ENCODE measurements around the gene OTOGL.
"Not testable (repeated sequence)": the region's sequence is repeated elsewhere in the genome, so short reads cannot be mapped to it uniquely, and the experiment has no call there.

Gene OTOGL

GRCh38 chr12:80222261-80222660 lies 122.9 kb downstream of the OTOGL start:
- DNase-seq, result no peak
- H3K36me3 ChIP-seq, result no peaks in the 10 kb centered on the region
- no peak overlapping the region for H3K4me3 ChIP-seq
- TF ChIP-seq CTCF (IDR thresholded peaks at IDR 0.05), result no peak
- no peaks in the 10 kb centered on the region for H3K9me3 ChIP-seq
- no peak overlapping the region for H3K27ac ChIP-seq
- no peaks in the 10 kb centered on the region for H3K27me3 ChIP-seq
- no peaks in the 10 kb centered on the region for H3K4me1 ChIP-seq
- intact Hi-C loops (cut with DNase I; ENCODE audit: low total_unique reads), result no loop called here

DNA sequence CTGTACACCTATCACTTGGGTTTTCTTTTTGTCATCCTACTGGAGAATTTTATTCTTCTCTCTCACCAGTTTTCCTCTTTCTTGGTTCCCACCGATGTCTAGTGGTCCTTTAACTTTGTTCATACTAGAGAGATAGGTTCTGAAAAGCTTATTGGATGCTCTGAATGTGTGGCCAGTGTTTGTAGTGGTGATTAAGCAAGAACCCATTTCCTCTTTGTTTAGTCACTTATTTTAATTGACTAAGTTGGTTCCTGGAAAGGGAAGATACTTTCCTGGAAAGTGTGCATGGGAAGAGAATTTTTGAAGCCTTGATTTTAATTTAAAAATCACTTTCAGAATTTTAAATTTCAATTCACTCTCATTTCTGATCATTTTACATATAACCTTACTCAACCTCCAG lies 127.2 kb downstream of the OTOGL start:
- Histone ChIP-seq H3K27me3 (no peaks in the 10 kb centered on the region), H3K4me1 (peaks cover 0 to 14% (median 2%) of the 10 kb centered on the region in 4 donors), H3K36me3 (no peaks in the 10 kb centered on the region), H3K4me3 (no peak overlapping the region), H3K9me3 (no peaks in the 10 kb centered on the region), H3K27ac (no peak overlapping the region)
- intact Hi-C loops (cut with DNase I; ENCODE audit: low total_unique reads), result no loop called here
- no peak for DNase-seq
- TF ChIP-seq CTCF (IDR thresholded peaks at IDR 0.05), result no peak

DNA sequence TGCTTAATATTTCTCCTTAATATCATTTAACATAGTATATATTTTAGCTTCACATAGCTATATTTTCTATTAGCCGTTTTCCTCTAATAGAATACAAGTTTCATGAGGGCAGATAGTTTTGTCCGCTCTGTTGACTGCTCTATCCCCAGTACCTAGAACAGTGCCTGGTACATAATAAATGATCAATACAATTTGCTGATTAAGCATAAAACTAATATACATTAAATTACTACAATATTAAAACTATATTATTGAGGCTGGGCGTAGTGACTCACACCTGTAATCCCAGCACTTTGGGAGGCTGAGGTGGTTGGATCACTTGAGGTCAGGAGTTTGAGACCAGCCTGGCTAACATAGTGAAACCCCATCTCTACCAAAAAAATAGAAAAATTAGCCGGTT lies 128.6 kb downstream of the OTOGL start:
- intact Hi-C loops (cut with DNase I; ENCODE audit: low total_unique reads), result not testable (repeated sequence)

GRCh38 chr12:80230068-80230467 lies 130.7 kb downstream of the OTOGL start:
- intact Hi-C loops (cut with DNase I; ENCODE audit: low total_unique reads), result no loop called here
- TF ChIP-seq CTCF (IDR thresholded peaks at IDR 0.05), result no peak
- Histone ChIP-seq H3K4me1 (peaks cover 0 to 14% (median 2%) of the 10 kb centered on the region in 4 donors), H3K4me3 (no peak overlapping the region), H3K9me3 (no peaks in the 10 kb centered on the region), H3K27me3 (no peaks in the 10 kb centered on the region), H3K27ac (no peak overlapping the region), H3K36me3 (no peaks in the 10 kb centered on the region)
- no peak for DNase-seq

More for the DNA sequence above, 128.6 kb downstream of the OTOGL start:
- H3K36me3 ChIP-seq, H3K4me3 ChIP-seq, H3K9me3 ChIP-seq, DNase-seq, H3K27ac ChIP-seq, H3K27me3 ChIP-seq: not testable (repeated sequence)
- H3K4me1 ChIP-seq, result peaks cover 0 to 14% (median 2%) of the 10 kb centered on the region in 4 donors

DNA sequence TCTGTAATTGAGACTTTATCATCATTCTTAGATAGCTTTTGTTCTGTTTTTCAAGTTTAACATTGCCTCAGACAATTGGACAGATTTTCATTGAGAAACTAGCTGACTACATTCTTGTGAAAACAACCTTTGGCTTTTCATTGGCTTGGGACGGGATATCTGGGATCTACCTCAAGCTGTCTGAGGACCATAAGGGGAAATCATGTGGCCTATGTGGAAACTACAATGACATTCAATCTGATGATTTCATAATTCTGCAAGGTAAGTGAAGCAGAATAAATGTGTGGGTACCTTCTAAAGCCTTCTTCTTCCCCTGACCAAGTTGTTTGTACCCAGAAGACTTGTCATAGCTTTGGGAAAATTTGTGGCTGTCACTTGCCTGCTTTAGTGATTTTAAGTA lies 133.5 kb downstream of the OTOGL start:
- no peaks in the 10 kb centered on the region for H3K36me3 ChIP-seq
- H3K27ac ChIP-seq, result no peak overlapping the region
- H3K9me3 ChIP-seq, result no peaks in the 10 kb centered on the region
- TF ChIP-seq CTCF (IDR thresholded peaks at IDR 0.05), result no peak
- no peak overlapping the region for H3K4me3 ChIP-seq
- peaks cover 0 to 14% (median 2%) of the 10 kb centered on the region in 4 donors for H3K4me1 ChIP-seq
- no peak for DNase-seq
- H3K27me3 ChIP-seq, result no peaks in the 10 kb centered on the region
- intact Hi-C loops (cut with DNase I; ENCODE audit: low total_unique reads), result no loop called here

GRCh38 chr12:80233926-80234325 lies 134.6 kb downstream of the OTOGL start:
- Histone ChIP-seq H3K4me3 (no peak overlapping the region), H3K27ac (no peak overlapping the region), H3K36me3 (no peaks in the 10 kb centered on the region), H3K9me3 (no peaks in the 10 kb centered on the region), H3K4me1 (peaks cover 0 to 14% (median 2%) of the 10 kb centered on the region in 4 donors), H3K27me3 (no peaks in the 10 kb centered on the region)
- no peak for DNase-seq
- TF ChIP-seq CTCF (IDR thresholded peaks at IDR 0.05), result no peak
- intact Hi-C loops (cut with DNase I; ENCODE audit: low total_unique reads), result no loop called here

All from tibial artery (tissue), 4 donors.